ENCODE measurements around the gene PTS.
A peak's percentile ranks its signal among the peaks of the same experiment; 100 is the strongest.

Gene PTS

DNA sequence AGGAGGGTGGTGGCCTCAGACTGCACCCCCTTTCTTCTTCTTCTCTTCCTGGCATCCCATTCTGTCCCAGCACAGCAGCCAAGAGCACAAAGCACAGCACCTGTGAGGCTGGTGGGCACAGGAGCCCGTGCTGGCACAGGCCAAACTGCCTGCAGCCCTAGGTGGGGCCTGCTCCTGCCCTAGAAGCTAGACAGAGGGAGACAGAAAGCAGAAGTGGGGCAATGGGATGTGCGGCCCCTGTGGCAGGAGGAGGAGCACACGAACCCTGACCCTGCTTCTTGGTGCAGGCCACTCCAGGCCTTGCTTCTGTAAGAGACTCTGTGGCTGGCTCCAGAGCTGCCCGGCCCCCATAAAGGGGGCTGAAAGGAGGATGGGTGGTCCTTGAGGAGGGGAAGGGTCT lies 3.9 kb upstream of the PTS start:
- DNase-seq (ENCODE audit: low read depth), result no peak

DNA sequence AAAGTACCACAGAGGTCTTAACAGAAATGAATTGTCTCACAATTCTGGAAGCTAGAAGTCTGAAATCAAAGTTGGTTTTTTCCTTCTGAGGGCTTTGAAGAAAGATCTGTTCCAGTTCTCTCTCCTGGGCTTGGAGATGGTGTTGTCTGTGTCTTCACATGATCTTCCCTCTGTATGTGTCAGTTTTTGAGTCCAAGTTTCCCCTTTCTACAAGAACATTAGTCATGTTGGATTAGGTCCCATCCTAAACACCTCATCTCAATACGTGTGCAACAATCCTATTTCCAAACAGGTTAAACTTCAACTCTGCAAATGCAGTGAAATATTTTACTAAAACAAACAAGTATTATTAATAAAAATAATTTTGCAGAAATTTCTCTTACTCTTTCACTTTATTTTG lies 3.1 kb upstream of the PTS start:
- peak; percentile 26 for DNase-seq (ENCODE audit: low read depth)

DNA sequence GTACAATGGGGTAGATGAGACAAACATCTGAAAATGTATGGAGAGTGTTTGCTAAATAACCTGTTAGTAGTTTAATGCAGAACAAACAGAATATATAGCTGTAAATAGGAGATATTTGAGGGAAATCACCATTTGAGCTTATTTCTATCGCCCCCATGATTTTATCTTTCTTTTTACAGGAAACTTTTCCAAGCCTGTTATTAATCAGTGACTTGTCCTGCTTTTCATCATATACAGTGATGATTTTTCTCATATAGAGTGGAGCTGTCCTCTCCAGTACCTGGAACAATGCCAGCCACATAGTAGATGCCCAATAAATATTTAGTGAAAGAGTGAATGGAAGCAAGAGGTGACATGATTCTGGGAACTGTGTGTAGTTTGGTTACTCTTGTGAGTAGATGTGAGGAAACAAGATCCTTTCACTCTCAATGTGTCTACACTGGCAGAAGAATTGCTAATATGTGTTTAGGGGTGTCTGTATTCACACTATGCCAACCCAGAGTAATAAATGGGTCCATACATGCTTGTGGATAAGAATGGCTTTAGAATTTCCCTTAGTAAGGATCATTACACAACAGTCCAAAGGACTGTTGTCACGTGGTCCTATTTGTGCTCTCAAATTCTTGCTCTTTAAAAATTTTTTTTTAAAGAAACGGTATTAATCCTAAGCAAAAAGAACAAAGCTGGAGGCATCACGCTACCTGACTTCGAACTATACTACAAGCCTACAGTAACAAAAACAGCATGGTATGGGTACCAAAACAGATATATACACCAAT lies 2.3 kb upstream of the PTS start:
- no peak for DNase-seq (ENCODE audit: low read depth)

DNA sequence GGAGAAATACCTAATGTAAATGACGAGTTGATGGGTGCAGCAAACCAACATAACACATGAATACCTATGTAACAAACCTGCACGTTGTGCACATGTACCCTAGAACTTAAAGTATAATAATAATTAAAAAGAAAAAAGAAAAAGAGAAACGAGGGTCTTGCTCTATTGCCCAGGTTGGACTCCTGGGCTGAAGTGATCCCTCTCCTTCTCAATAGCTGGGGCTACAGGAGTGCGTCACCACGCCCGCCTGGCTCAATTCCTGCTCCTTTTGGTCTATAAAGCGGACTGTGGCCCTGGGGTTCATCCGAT lies 521 bp upstream of the PTS start:
- DNase-seq (ENCODE audit: low read depth), result peak; percentile 85

DNA sequence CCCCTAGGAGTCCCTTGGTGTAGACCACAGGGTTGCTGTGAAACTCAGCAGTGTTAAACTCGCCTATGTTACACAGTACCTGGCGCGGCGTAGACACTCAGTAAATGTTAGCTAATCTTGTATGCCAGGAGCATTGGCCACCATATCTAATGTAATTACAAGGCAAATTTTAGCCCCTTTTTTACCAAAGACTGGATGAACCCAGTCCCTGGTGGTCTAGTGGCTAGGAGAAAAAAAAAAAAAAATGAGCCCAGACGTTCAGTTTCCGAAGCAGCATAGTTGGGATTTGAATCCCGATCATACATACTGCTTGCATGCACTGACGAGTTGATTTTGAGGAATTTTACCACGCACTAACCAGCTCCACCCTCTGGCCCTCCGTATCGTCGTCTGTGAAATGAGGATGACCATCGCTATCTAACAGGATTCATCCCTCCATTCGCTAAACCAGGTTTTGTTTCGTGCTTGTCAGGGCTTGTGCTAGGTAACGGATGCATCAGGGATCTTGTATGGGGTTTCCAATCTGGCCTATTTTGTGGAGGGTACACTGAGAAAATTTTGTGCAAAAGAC lies 688 bp downstream of the PTS start:
- DNase-seq (ENCODE audit: low read depth), result peak; percentile 40

DNA sequence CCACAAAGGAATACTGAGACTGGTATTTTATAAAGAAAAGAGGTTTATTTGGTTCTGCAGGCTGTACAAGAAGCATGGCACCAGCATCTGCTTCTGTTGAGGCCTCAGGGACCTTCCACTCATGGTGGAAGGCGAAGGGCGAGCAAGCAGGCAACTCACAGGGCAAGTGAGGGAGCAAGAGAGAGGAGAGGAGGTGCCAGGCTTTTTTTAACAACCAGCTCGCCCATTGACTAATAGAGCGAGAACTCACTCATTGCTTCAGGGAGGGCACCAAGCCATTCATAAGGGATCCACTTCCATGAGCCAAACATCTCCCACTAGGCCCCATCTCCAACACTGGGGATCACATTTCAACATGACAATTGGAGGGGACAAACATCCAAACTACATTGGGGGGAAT lies 1.2 kb downstream of the PTS start:
- DNase-seq (ENCODE audit: low read depth), result no peak

DNA sequence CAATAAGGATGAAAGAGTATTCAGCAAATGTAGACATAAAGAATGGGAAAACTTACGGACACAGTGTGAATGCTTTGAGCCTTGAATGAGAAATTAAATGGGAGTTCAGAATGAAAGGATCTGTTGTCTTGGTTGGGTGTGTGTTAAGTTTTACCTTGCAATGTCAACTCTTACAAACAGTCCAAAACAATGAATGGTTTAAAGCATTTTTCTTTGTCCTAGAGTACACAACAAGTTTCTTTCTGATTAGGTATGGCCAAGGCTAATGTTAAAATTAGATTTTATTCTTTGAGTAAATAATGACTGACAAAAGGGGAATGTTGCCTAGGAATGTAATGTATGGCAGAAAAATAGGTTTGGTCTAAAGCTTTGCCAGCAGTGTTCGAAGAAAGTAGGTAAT lies 2.5 kb downstream of the PTS start:
- no peak for DNase-seq (ENCODE audit: low read depth)

DNA sequence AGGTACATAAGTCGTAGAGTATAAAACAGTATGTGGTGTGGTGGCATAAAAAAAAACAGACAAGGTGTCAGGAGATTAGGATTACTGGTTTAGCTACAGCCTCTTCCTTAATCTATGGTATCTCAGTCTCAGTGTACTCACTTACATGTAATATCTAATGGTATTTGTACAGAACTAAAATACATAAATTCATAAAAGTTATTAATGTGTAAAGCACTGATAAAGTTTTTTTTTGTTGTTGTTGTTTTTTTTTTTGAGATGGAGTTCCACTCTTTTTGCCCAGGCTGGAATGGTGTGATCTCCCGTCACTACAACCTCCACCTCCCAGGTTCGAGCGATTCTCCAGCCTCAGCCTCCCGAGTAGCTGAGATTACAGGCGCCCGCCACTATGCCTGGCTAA lies 2.9 kb downstream of the PTS start:
- DNase-seq (ENCODE audit: low read depth), result no peak

DNA sequence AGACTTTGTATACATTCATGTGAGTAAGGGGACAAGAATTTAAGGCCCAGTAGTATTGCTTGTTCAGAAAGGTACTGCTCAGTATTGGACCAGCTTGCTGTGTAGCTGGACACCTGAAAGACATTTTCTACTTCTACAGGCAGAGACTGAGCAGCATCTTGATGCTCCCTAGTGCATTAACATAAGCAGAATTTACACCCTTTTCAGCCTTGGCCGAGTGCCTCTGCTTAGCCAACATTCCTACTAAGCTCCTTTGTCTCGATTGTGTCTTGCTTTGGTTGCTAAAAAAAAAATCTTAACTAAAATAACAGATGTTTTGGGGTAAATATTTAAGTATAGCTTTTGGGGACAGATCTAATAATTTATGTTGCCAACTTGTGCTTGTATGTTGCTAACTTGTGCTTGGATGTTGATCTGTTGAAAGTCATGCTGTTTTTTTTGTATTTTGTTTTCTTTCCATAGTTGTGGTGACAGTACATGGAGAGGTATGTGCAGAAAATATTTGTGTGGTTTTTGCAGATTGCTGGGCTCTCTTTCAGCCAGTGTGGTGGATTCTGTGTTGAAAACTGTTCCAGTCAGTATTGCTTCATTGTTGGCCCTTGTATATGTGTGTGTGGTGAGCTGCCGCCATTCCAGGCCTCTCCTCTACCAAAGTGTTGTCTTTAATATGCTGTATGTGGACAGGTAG lies 3.7 kb downstream of the PTS start:
- no peak for DNase-seq (ENCODE audit: low read depth)

DNA sequence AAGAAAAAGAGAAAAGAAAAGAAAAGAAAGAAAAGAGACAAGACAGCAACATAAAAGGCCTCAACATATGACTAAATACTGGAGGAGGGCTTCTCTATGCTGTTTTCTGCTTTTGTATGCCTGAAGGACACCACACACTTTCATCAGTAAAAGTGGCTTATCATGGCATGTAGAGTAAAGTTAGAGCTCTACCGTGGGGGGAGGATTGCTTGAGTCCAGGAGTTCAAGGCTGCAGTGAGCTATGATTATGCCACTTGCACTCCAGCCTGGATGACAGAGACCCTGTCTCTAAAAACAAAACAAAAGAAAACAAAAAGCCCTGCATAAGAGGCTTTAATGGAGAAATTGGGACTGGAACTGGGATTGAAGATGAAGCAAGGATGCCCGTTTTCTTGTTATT lies 5.7 kb downstream of the PTS start:
- no peak for DNase-seq (ENCODE audit: low read depth)

DNA sequence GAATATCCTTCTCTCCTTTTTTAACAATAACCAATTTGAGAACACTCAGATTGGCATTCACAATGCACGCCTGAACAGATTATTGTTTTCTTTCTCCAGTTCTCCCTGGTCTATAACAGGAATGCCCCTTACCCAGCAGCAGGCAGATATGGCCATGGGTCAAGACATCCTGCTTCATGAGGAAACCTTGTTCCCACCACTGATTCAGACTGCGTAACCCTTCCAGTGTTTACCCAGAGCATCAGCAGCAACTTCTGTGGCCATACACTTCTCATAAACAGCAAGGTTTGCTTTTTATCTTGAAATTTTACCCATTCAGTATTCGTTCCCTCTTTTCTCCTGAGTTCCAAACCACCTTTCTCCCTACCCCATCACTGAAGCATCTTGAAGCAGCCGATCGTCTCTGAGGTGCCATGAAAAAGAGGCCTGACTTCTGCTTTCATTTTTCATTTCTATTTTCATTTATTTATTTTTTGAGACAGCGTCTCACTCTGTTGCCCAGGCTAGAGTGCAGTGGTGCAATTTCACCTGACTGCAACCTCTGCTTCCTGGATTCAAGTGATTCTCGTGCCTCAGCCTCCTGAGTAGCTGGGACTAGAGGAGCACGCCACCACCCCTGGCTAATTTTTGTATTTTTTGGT lies 9.6 kb downstream of the PTS start:
- DNase-seq (ENCODE audit: low read depth), result no peak

DNA sequence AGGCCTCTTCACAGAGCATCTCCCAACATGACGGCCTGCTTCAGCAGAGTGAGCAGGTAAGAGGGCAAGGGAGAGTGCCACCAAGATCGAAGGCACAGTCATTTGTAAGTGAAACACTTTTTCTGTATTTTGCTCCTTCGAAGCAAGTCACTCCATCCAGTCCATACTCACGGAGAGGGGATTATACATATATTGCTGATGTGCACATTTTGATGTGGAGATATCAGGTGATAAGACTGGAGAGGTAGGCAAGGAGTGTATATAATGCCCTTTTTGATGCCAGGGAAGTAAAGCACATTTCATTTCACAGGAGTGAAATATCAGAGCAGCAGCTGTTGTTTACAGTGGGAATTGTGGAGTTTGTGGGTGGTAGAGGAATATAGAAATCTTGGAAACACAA lies 11.2 kb downstream of the PTS start:
- no peak for DNase-seq (ENCODE audit: low read depth)

DNA sequence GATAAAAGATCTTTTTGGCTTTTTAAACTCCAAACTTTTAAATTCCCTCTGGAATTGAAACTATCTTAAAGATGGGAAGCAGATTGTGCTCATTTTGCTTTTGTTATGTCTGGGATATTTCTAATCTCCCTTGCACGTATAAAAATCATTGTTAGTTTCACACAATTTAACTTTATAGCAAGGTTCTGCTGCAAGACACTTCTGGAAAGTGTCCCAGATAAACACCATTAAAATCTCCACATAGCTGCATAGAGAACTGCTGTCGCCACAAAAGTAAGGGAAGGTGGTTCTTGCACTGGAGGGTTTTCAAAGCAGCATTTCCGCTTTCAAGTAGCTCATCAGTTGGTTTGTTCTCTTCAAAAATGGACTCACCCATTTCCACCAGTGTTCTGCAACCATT lies 11.8 kb downstream of the PTS start:
- no peak for DNase-seq (ENCODE audit: low read depth)

DNA sequence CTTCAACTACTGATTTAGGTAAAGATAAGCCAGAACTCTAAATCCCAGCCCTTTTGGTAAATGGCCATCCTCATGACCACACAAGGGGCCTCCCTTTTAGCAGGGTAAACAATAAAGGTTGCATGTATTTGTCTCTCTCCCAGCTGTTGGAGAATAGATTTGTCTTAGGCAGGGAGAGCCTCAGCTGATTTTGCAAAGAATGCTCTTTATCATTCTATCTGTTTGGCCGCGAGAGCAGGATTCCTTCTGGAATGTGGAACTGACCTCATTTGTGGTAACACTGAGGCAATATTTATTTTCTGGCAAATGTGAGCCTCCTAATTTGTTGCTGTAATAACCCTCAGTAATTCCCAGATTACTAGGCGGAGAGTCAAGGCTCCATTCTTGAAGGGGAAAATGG lies 15.3 kb downstream of the PTS start:
- DNase-seq (ENCODE audit: low read depth), result no peak

DNA sequence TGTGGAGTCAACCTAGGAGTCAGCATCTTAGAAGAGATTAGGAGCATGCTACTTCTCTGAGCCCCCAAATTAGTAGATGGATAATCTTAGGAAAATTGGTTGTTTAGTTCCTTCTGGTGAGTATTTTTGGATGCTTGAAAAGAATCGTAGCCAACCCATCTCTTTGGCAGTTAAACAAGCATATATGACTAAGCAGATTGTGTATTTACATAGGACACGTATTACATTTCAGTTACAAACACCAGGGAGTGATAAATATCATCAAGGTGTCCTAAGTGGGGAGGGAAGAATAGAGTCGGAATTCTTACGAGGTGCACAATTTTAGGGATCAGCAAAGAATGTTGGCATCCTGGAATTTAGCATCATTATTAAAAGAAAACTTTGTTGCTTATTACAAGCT lies 21.0 kb downstream of the PTS start:
- DNase-seq (ENCODE audit: low read depth), result no peak

DNA sequence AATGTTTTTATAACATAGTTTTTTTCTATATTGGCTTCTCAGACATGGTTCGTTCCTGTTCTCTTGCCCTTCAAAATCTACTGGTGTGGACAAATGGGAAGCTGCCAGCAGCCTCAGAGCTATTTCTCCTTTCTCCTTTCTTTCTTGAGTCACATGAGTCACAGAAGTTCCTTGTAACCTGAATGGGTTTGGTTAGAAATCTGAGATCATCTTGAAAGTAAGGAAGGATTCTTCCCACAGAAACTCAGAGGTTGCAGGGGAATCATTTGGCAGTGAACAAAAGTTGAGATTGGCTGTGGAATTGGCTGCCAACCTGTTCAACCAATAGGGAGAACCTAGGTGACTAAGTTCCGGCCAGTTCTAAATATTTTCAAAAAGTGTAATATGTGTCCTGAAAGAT lies 22.0 kb downstream of the PTS start:
- DNase-seq (ENCODE audit: low read depth), result peak; percentile 33

DNA sequence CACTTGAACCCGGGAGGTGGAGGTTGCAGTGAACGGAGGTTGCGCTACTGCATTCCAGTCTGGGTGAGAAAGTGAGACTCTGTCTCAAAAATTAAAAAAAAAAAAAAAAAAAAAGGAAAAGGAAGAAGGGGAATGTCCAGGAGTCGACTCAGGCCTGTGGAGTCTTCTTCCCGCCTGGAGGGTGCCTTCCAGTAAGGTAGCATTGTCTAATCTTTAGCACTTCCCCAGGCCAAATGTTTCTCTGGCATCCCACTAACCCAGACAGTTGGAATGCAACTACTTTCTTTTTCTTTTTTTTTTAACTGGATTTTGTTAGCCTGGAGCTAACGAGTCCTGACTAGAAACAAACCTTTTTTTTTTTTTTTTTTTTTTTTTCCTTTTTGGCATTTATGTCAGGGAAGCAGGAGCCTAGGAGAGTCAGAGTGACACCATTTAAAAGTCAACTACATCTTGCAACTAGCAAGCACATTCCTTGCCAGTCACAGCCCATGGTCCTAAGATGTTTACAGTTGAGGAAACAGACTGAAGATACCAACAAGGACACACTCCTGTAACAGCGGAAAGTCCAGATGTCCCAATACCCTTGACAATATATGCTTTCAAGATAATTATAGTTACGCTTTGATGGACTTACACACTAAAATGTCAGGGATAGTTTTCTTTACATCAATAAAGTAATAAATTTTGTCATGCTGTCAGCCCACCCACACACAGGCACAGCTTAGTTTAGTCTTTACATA lies 23.8 kb downstream of the PTS start:
- no peak for DNase-seq (ENCODE audit: low read depth)

DNA sequence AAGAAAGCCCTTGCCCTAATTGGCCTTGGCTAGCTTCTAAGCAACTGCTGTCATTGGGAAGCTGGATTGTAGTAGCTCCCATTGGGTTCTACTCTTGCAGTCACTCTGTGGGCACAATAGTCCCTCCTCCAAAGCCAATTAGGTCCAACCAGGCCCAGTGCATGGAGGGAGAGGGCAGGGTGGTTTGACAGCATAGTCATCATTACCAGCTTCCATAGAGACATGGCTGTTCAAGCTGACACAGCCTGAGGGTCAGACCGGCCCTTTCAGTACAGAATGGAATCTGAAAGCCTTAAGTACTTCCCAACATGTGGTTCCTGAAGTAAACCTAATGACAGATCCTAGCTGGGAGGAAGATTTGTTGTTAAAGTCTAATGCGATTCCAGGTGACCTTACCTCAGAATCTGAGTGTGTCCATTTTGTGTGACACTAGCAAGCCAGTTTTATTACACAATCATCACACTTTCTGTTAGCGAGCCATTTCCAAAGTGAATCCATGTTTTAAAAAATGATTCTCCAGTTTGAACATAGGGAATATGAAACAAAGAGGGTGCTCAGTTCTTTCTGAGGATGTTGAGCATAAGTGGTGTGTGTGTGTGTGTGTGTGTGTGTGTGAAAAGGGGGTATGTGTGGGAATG lies 27.5 kb downstream of the PTS start:
- DNase-seq (ENCODE audit: low read depth), result no peak

DNA sequence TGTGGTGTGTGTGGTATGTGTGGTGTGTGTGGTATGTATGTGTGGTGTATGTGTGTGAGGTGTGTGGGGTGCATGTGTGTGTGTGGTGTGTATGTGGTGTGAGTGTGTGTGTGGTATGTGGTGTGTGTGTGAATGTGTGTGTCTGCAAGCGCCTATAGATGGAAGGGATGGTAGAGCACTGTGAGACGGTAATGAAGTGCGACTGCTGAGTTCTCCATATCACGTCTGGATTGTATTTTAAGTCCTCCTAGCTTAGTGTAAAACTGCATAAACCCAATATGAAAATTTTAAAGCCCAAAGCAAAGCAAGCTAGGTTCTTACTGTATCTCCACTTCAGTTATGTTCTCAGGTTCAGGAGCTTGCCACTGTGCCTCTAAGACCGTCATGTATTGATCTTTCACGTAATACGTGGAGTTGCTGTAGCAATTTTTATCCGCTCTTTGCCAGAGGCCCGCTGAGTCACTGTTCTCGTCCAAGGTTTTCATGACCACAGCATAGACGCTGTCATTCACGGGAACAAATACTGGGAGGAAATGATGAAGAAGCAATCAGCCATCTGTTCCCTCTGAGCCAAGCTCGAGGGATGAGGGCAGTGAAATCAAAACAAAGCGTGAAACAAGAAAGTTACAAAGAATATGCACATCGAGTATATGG lies 29.0 kb downstream of the PTS start:
- peak; percentile 77 for DNase-seq (ENCODE audit: low read depth)

DNA sequence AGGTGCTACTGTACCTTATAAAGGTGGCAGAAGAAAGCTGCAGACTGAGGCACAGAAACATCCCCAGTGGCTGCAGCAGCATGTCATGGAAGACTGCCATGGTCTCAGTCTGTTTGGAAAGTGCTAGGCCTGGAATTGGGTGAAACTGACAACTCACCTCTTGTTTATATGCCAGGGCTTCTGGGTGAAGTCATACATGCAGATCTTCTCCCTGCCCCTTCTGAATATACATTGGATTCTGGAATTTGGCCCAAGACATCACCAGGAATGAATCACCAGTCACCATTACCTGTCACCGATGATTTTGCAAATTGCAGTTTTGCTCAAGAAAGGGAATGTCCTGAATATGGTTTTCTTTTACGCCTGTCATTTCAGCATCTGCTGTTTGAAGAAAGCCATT lies 34.3 kb downstream of the PTS start, which contains the start of gene PLET1:
Gene PLET1, minus strand, starts transcription at position 371 of the 400 bp plus-strand sequence. Its CDS starts 271 bp downstream, at position 100.
- no peak for DNase-seq (ENCODE audit: low read depth)

DNA sequence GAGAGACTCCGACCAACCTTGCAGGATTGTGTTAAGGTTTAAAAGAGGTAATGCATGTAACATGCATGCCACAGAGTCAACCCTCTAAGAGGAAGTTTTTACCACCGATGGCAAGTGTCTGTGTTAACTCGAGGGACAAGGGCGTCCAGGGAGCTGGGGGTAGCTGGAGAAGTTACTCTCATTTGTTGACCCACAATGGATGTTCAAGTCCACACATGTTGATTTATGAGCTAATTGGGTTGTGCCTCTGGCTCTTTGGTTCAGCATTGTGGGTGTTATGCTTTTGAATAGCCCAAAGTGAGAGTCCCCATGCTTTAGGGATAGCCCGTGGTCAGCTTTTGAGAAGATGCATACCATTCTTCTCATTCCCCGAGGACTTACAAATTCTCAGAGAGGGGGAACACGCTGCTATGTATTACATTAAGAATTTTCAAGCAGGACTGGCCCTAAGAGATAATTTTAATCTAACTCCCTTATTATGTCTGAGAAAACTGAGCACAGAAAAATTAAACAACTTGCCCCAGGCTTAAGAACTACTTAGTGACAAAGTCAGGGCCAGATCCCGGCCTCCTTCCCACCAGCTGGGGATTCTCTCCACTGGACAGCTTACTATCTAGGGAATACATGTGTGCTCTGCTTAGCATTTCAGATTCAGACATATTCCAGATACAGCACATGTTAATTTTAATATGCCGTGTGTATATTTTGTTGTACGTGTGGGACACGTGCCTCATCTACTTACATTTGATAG lies 39.6 kb downstream of the PTS start:
- DNase-seq (ENCODE audit: low read depth), result no peak
